ENCODE data around the gene IL1RAP.

- no peak for TF ChIP-seq POLR2A (IDR thresholded peaks at IDR 0.05)
- no peak for TF ChIP-seq CTCF (IDR thresholded peaks at IDR 0.05)
- TF ChIP-seq POLR2AphosphoS5 (IDR thresholded peaks at IDR 0.05; ENCODE audit: insufficient read depth in 1 of 2, low read depth in 1 of 2) = no peak
Measured at GRCh38 chr3:190537146-190537545, 23.3 kb downstream of the IL1RAP start.

Measured in vagina (tissue), 2 donors.